NCI-H69 (cell line): ENCODE data around the gene CNOT8.
"Not testable (repeated sequence)": the region's sequence is repeated elsewhere in the genome, so short reads cannot be mapped to it uniquely, and the experiment has no call there.

Experiments used
- DNase-seq: peaks from one replicate; lab custom pipeline; 2025; lab: John Stamatoyannopoulos, UW

CNOT8 gene

DNA sequence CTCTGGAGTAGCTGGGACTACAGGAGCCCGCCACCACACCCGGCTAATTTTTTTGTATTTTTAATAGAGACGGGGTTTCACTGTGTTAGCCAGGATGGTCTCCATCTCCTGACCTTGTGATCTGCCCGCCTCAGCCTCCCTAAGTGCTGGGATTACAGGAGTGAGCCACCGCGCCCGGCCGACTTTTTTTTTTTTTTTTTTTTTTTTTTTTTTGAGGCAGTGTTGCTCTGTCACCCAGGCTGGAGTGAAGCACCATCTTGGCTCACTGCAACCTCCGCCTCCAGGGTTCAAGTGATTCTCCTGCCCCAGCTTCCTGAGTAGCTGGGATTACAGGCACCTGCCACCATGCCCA, 22.8 kb upstream of the CNOT8 start:
- DNase-seq = not testable (repeated sequence)

DNA sequence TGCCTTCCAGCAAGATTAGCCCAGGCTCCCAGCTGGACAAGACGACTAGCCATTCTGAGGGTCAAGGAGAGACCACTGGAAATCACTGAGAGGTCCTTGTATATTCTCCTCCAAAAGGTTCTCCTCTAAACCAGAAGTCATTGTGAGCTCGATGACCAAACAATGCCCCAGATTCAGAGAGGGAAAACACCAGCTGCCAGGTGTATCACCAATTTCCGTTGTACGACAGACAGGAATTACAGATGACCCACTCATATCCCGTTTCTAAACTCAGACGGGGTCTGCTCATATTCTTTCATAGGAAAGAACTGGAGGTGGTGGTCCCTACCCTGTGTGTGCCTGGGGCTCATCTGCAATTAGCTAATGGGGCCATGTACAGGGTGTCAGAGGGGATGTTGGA, 22.2 kb upstream of the CNOT8 start:
- no peak for DNase-seq

DNA sequence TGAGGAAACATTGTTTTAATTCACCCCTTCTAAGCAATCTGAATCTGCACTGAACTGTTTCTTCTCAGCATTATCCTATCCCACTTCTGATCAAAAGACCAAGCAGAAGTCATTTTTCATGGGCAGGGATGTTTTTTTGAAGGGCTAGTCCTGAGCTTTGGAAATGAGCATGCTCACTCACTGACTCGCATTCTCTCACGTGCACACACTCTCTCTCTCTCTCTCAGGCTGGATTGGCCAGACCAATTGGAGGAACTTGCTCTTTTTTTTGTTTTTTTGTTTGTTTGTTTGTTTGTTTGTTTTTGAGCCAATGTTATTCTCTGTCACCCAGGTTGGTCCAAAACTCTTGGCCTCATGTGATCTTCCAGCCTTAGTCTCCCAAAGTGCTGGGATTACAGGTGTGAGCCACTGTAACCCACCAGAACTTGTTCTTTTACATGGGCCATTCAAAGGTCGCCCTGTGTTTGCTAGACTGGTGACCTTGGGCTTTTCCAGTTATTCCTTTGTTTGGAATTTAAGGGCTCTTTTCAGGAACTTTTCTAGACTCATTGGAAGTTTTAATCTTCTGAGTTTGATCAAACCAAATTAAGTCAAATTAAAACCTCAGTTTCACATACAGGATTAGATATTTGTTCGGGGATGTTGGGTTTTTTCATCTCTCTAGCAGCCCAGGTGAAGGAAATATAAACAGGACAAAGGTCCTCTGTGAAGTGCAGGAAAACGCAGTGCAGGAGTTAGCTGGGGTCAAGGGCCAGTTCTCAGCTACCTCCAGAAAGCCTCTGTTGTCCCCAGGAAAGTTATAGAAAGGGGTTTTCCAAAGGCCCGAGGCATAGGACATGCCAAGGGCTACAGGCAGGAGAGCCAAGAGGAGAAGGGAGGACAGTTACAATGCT, 21.2 kb upstream of the CNOT8 start:
- DNase-seq = no peak

DNA sequence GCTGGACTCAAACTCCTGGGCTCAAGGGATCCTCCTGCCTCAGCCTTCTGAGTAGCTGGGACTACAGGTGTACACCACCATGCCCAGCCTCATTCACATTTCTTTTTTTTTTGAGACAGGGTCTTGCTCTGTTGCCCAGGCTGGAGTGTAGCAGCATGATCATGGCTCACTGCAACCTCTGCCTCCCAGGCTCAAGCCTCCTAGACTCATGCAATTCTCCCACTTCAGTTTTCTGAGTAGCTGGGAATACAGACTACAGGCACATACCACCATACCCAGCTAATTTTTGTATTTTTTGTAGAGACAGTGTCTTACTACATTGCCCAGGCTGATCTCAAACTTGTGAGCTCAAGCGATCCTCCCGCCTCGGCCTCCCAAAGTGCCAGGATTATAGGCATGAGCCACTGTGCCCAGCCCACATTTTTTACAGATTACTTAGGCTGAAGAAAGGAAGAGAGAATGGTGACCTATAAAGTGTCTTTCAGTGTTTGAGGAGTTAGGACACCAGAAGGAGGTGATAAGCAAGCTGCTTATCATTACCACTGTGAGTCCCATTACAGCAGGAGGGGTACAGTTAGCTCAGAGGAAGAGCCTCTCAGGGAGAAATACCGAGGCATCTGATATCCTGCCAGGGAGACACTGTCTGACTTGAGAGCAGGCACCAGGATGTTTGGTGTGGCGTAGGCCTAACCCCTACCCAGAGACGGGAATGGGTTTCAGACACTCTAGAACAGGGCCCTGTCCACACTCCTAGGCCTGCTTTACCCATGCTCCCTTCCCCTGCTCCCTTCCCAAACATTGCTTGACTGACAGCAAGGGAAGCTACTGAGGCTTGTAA, 17.8 kb upstream of the CNOT8 start:
- DNase-seq = no peak

DNA sequence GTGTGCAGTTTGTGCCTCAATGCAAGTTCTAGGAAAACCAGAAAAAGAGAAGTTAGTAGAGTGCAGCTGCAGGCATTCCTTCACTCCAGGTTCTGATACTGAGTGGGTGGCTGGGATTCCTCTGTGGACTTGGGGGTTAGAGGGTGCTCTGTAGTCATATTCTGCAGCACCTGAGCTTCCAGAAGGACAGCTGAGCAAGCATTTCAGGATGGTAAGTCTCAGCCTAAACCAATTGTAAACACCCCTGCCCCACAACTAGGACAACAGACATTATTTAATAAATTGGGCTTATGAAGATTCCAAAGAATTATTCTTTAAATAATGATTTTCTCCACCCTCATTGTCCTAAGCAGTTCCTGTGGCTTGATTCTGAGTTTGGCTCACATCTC, 17.2 kb upstream of the CNOT8 start:
- DNase-seq = no peak

DNA sequence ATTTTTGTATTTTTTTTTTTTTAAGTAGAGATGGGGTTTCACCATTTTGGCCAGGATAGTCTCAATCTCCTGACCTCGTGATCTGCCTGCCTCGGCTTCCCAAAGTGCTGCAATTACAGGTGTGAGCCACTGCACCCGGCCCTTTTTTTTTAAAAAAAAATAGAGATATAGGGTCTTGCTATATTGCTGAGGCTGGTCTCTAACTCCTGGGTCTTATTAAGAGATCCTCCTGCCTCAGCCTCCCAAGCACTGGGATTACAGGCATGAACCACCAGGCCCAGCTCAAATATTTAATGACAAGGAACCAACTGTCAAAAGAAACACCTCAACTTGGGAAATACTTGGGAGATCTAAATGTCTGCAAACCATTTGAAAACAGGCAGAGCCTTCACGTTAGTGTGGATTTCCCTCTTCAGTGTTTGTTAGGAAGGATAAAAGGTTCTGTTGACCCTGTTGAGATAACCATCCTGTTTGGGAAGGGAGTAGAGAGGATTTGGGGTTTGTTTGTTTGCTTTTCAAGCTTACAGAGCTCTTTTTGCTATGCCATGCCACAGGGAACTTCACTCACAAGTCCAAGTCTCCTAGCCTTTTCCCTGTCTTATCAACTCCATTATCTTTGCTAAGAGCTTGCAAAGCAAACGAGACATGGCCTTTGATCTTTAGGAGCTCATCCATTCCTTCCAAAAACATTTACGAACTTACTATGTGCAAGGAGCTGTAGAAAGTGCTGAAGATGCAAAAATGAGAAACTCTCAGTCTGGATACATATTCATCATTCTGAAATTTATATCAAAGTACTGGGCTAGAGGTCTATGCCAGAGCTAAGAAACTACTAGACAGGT, 15.5 kb upstream of the CNOT8 start:
- no peak for DNase-seq

DNA sequence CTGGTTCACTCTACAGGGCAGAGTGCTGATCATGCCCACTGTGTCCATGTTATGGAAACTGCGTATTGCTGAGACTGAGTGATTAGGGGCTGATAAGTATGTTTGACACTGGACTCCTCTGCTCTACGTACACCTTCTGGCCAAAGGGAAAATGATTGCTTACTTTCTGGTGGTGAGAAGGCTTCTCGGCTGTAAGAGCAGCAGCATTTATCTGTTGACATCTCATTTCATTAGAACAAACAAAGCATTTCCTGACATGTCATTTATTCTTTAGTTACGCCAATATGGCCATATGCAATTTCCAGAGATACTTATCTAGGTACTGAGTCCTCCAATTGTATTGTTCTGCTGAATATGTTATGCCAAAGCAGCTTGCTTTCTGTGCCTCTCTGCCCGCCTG, 13.6 kb upstream of the CNOT8 start:
- peak; percentile 62 for DNase-seq

DNA sequence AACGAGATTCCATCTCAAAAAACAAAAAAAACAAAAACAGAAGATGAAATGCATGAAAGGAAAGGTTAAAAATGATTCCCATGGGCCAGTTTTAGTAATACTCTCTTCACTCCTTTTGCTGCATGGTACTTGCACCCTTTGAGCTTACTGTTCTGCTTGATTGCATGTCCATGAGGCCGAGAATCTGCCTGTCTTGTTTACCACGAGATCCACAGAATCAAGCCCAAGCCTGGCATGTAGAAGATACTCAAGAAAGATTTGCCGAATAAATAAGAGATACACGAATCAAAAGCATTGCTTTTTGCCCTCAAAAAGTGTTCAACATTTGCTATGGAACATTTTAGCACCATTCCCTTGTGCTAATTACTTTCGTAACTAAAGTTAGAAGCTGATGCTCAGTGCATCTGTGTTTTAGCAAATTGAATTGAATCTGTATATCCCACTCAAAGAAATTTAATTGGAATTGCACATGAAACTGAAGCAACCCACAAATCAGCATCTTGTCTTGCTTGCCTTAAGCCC, 9.1 kb upstream of the CNOT8 start:
- no peak for DNase-seq

DNA sequence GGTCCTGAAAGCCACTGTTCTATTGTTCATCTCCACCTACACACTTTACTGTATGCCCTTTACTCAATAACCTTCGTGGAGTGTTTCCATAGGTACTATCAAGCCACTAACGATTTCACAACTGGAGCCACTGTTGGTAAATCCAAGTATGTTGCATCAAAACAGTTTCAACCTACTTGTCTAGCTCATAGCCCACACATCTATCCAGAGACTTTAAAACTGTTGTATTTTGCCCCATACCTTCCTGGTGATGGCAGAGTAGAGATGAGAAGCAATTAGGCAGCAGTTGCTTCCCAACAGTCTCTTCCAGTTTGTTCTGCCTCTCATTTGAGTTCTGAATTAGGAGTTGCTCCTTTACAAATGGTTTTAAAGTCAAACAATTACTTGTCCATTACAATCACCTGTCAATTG, 8.6 kb upstream of the CNOT8 start:
- DNase-seq = no peak

DNA sequence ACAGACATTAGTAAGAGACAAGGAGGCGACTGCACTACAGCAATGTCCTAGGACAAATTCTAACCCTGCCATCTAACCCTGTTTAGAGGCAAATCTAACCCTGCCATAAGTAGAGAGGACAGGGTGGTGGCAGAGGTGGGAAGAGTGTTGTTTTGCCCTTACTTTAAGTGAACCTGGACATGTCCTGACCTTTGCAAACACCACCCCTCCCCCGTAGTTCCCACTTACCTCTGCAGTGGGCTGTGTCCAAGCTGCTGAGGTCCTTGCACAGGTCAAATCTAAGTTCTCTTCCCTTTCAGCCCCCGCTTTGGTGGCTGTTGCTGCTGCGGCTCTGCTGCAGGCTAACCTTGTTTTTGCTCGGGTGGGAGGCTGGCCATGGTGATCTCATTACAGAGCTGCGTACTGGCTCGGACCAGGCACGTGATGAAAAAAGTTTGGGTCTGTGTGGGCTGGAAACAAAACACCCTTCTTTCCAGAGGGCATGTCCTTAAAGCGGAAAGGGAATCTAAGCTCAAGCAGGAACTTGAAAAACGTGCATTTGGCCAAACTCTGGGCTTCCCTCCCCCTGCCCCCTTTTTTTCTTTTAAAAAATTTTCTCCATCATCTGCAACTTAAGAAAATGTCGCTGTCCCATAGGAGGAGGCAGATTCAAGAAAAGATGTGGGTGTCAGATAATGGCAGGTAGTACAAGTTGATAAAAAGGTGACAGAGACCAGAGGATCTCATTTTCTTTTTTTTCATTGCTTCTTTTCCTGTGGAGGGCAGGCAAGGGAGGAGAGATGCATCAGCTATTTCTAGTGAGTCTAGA, 8.0 kb upstream of the CNOT8 start, which contains the start of gene FAXDC2:
TSS of gene FAXDC2 (minus strand) at position 349 of the 808 bp plus-strand sequence. CDS start 12,425 bp downstream, outside the sequence.
- DNase-seq = no peak

DNA sequence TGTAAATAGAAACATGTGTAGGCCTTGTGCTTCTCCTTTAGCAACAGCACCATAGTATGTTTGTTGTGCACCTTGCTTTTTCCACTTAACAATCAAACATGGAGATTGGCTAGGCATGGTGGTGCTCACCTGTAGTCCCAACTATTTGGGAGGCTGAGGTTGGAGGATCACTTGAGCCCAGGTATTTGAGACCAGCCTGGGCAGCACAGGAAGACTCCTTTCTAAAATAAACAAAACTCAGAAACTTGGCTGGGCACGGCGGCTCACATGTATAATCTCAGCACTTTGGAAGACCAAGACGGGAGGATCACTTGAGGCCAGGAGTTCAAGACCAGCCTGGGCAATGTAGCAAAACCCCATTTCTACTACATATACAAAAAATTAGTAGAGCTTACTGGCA, 7.1 kb upstream of the CNOT8 start:
- no peak for DNase-seq

DNA sequence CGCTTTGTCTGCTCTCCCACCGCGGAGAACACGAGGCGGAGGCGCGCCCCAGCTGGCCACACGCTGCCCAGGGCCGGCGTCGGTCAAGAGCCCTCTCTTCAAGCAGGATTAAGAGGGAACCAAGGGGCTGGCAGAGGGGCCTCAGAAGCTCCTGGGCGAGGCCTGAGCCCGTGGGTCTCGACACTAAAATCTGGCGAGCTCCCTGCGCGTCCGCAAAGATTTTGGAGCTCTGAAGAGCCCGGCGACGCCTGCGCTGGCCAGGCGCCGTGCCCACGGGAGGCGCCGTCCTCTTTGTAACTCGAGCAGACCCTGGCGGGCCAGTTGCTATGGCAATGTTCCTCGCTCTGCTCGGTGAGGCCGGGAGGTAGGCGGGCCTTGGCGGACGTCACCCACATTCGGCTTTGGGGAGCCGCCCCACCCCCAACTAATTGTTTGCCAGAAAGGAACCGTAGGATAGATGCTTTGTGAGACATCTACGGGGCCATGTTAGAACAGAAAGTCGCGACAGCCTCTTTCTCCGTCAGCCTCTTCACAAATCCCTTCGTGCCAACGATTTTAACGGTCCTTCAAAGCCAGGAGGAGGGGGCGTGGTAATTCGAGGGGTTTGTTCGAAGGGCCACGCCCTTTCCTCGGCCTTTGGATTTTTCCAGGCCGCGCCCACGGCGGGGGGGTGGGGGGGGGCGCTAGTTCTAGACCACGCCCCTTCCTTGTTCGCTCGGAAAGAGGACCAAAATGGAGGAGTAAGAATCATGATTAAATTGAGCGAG, 714 bp upstream of the CNOT8 start:
- DNase-seq = peak; percentile 99

DNA sequence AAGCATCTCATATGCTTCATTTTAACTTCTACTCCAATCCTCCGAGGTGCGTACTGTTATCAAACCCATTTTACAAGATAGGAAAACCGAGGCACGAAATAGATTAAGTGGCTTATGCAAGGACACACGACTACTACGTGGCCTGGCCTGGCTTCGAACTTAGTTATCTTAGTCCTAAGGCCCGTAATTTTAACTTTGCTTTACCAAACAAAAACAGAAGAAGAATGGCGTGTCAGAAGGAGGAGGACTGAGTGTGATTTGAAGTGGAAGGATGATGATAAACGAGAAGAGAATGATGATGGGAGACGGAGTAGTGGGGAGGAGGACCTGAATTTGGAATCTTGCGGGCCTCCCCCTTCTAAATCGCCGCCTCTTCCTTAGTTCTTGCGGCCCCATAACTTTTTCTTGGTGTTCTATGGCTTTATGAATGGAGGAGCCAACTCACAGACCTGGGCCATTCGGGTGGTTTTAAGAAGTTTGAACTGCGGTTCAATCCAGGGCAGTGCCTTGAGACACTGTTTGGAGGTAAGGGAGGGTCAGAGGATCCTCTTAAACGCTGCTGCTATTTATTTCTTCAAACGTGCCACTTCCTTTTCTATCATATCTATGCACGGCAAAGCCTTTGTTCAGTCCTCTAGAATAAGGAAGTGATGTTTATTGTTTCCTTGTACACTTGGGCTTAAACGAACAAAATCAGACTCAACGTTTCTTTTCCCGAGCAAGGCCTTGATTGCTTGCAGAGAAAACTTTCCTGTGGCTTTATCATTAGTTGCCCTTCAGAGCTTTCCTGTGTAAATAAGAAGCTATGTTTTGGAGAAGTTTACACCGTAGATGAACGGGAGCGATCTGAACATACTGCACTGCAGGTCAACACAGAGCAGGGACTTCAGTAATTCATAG, 795 bp downstream of the CNOT8 start:
- peak; percentile 63 for DNase-seq

DNA sequence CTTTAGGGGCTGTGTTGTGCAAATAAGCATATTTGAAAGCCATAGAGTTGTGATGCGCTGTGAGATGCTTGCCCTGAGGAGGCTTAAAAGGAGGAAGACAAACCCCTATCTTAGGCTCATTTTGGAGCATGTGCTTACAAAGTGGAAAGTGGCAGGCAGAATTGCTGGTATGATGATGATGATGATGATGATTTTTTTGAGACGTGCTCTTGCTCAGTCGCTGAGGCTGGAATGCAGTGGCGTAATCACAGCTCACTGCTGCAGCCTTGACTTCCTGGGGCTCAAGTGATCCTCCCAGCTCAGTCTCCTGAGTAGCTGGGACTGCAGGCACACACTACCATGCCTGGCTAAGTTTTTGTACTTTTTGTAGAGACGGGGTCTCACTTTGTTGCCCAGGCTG, 1.7 kb downstream of the CNOT8 start:
- no peak for DNase-seq

DNA sequence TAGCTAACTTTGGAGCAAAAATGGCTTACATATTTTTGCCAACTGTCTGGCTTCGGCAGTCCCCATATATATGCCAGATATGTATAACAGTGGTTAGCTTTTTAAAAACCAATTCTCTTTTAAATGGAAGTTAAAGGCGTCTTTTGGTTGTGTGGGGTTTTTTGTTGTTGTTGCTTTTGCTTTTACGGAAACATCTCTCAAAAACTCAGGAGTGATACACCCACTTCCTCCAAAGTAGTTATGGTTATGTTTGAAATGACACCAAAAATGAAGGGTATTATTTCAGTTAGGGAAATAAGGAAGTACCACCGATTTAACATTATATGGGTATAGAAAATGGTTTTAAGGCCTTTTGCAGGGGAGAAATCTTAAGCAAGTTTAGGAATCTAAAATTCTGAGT, 2.3 kb downstream of the CNOT8 start:
- no peak for DNase-seq

DNA sequence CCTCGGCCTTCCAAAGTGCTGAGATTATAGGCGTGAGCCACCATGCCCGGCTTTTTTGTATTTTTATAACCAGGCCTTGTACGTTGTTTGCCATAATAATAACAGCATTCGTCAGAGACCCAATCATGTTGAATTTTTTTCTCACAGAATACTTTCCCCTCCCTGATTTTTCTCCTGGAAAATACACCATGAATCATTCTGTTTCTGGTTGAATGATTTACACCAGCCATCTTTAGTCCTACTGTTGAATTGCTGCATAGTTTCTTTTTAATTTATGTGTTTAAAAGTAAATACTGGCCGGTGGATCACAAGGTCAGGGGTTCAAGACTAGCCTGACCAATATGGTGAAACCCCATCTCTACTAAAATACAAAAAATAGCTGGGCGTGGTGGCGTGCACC, 3.5 kb downstream of the CNOT8 start:
- DNase-seq = no peak

DNA sequence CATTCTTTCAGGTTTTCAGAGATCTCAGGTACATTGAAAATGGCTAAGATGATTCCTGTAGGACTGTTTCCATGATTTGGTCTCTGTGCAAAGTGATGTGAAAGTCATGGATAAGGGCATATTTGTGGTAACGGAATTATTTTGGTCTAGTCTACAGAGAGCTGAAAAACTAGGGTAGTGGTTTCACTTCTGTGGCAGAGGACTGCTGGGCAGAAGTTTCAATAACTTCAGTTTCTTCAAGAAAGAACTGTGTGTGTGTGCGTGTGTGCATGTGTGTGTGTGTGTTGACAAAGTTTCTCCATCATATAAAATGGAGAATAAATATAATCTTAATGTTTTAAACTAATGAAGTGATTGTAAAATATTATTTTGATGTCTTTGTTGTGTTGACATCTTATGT, 4.3 kb downstream of the CNOT8 start:
- DNase-seq = no peak

DNA sequence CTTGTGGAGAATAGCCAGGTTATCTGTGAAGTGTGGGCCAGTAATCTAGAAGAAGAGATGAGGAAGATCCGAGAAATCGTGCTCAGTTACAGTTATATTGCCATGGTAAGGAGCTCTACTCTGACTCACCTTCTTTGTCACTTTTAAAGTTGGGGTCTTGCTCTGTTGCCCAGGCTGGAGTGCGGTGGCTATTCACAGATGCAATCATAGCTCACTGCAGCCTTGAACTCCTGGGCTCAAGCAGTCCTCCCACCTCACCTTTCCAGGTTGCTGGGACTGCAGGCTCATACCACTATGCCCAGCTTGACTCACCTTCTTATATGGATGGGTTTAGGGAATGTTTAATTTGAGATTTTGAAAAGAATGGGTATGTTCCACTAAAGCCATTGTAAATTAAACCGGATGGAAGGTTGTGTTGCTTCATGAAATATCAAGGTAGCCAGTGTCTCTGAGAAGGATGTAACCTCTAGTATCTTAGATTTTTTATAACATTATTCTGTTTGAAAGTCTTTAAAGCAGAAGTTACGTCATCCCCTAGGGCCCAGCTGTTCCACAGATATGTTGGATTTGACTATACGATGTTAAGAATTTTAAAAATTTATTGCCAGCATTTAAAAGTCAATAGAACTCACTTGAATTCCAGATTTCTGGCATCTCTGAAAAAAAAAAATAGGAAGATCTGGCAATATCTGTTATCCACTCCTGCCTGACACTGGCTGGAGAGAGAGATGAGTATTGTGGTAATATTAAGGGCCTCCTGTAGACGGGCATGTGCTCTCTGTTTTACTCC, 5.1 kb downstream of the CNOT8 start:
- no peak for DNase-seq
